HG02610 (cell line): ENCODE data around the gene YPEL3.

Experiments
- ATAC-seq: cut with Tn5 transposase; IDR thresholded peaks from one replicate; pipeline ENCODE4 v1.9.1; 2021; ENCODE audit warnings: mild to moderate bottlenecking, moderate library complexity; ENCODE audit not compliant: unreplicated experiment

YPEL3 gene

GRCh38 chr16:30053376-30054015 is 42.5 kb downstream of the YPEL3 start:
- peak; percentile 20 for ATAC-seq

DNA sequence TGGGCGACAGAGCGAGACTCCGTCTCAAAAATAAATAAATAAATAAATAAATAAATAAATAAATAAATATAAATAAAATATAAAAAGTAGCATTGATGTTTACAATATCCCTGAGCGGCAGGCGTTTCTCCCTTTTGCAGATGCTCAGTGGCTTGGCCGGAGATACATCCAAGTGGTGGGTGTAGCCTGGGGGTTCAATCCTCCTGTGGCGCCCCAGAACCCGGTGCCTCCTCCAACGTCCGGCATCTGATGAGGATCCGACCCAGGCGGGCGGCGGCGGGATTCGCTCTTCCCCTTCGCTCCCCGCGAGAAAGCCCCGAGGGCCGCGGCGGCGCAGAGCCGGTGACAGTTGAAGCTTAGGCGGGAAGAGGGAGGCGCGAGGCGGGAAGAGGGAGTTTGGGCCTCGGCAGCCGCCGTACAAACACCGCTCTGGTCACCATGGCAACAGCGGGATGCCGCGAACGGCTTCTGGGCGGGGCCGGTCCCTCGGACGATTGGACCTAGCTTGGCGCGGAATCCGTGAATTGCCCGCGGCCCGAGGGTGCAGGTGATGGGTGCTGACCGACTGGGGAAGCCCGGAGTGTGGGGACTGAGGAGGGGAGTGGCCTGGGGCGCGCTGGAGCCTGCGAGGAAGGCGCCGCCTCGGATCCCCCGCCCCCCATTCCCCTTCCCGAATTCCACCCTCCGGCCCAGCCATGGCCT is 43.2 kb downstream of the YPEL3 start:
- ATAC-seq = peak; percentile 61

GRCh38 chr16:30051518-30051917 is 44.5 kb downstream of the YPEL3 start:
- ATAC-seq = no peak

DNA sequence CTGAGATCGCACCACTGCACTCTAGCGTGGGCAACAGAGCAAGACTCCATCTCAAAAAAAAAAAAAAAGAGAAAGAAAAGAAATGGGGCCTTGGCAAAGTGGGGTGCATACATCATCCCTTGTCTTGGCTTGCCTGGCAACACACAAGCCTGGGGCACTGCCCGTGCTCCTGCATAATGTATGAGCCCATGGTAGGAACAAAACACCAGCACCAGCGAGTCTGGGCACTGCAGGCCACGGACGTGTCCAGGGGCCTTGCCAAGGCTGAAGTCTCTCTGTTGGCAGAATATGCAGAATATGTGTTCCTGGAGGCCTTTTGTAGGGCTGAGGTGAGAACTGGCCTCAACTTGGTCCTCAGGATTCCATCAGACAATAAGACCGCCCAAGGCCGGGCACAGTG is 46.1 kb downstream of the YPEL3 start:
- ATAC-seq = no peak

GRCh38 chr16:30046588-30046987 is 49.4 kb downstream of the YPEL3 start:
- no peak for ATAC-seq

DNA sequence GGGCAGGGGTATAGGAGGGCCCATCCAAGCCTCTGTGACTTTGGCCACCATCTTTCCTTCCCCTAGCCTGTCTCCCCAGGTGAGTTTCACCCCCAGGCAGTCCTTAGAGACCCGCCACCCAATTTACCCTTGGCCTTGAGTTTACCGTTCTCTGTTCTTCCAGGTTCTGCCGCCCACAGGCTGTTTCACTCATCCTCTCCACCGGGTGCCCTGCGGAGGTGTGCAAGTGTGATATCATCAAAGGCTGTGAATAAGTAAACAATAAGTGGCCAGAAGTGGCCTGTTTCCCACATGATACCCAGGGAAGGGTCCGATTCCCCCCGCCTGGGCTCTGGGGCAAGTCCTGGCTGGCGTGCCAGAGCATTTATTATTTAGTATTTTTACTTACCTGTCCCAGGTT is 49.8 kb downstream of the YPEL3 start:
- ATAC-seq = no peak
